B cell (primary cell): ENCODE measurements around the gene KDM5C.

Experiments
- CTCF ChIP-seq: fragments of 200-600 bp; IDR thresholded peaks from one replicate; pipeline ENCODE4 v1.8.0; 2022; ENCODE audit warnings: antibody characterized with exemption, mild to moderate bottlenecking
- EZH2 ChIP-seq: IDR thresholded peaks from 2 replicates; pipeline ENCODE4 v1.6.1; 2012; ENCODE audit warnings: borderline replicate concordance, low read depth, mild to moderate bottlenecking, moderate library complexity, low read length; ENCODE audit not compliant: insufficient read depth, poor library complexity, severe bottlenecking

GRCh38 chrX:53246231-53246630 lies 21.2 kb upstream of the KDM5C start:
- TF ChIP-seq EZH2 (no peak), CTCF (no peak)
